IMR-90 (cell line): ENCODE data around the gene COX4I1. TPM values are rescaled to one million over a fixed set of nuclear protein-coding genes. Genes with fewer than 3 reads are reported as not detected.

Experiments
- ATAC-seq: fragments of 200-7000 bp; cut with Tn5 transposase; 2 replicates; pipeline ENCODE4 v1.9.1; 2020; ENCODE audit warnings: low read depth, mild to moderate bottlenecking, moderate library complexity
- BruUV-seq: library from RNA; stranded (reverse); fragments of 400-500 nt; replicated peaks from 2 replicates; lab custom pipeline; 2021; lab: Mats Ljungman, UMichigan
- CTCF ChIA-PET: fragments of 300-600 bp; formaldehyde crosslinking; extraction: SDS; loops from one replicate; lab custom pipeline; 2021; ENCODE audit warnings: antibody characterized with exemption; lab: Yijun Ruan, JAX
- POLR2A ChIA-PET: fragments of 300-600 bp; sonication (Branson Sonifier 250); formaldehyde crosslinking; loops from one replicate; lab custom pipeline; 2022; ENCODE audit warnings: antibody characterized with exemption; ENCODE audit not compliant: unreplicated experiment; lab: Charles Lee
- DNase-seq: peaks from one replicate; pipeline ENCODE4 v3.0.0; 2013
- H2AFZ ChIP-seq: replicated peaks from 2 replicates; pipeline ENCODE3; 2013; ENCODE audit warnings: low read length, mild to moderate bottlenecking; ENCODE audit not compliant: poor library complexity
- H2AK5ac ChIP-seq: 2 replicates; pipeline ENCODE4 v1.6.1; 2013; ENCODE audit warnings: low read depth, low read length, inconsistent platforms
- H2AK9ac ChIP-seq: replicated peaks from 2 replicates; pipeline ENCODE3; 2013; ENCODE audit warnings: mild to moderate bottlenecking, low read depth, low read length, moderate library complexity; ENCODE audit not compliant: poor library complexity
- H2BK120ac ChIP-seq: 2 replicates; pipeline ENCODE4 v1.6.1; 2013; ENCODE audit warnings: low read depth, low read length, inconsistent platforms
- H2BK15ac ChIP-seq: 3 replicates; pipeline ENCODE4 v1.6.1; 2013; ENCODE audit warnings: low read depth, low read length, inconsistent platforms
- H2BK20ac ChIP-seq: 2 replicates; pipeline ENCODE4 v1.6.1; 2013; ENCODE audit warnings: low read depth, mild to moderate bottlenecking, inconsistent platforms, low read length, moderate library complexity
- H2BK5ac ChIP-seq: 2 replicates; pipeline ENCODE4 v1.6.1; 2013; ENCODE audit warnings: mild to moderate bottlenecking, low read depth, low read length, inconsistent platforms; ENCODE audit not compliant: poor library complexity, severe bottlenecking
- H3K14ac ChIP-seq: replicated peaks from 2 replicates; pipeline ENCODE4 v1.6.1; 2013; ENCODE audit warnings: low read depth, low read length, inconsistent platforms
- H3K18ac ChIP-seq: 2 replicates; pipeline ENCODE4 v1.6.1; 2013; ENCODE audit warnings: low read depth, low read length, control low read depth
- H3K23ac ChIP-seq: 2 replicates; pipeline ENCODE4 v1.6.1; 2013; ENCODE audit warnings: low read depth, low read length, inconsistent platforms
- H3K27ac ChIP-seq: 2 replicates; pipeline ENCODE4 v1.5.1; 2013; ENCODE audit warnings: mild to moderate bottlenecking, control low read depth, low read length; ENCODE audit not compliant: insufficient read depth
- H3K27me3 ChIP-seq: 2 replicates; pipeline ENCODE4 v1.6.1; 2013; ENCODE audit warnings: low read length; ENCODE audit not compliant: control insufficient read depth, insufficient read depth
- H3K36me3 ChIP-seq: 2 replicates; pipeline ENCODE4 v1.6.1; 2013; ENCODE audit warnings: low read length, mixed read lengths; ENCODE audit not compliant: control insufficient read depth, insufficient read depth
- H3K4ac ChIP-seq: 2 replicates; pipeline ENCODE4 v1.6.1; 2013; ENCODE audit warnings: low read depth, low read length, inconsistent platforms
- H3K4me1 ChIP-seq: 2 replicates; pipeline ENCODE4 v1.6.1; 2013; ENCODE audit warnings: low read length, mixed read lengths; ENCODE audit not compliant: control insufficient read depth, insufficient read depth
- H3K4me2 ChIP-seq: 2 replicates; pipeline ENCODE4 v1.6.1; 2013; ENCODE audit warnings: low read depth, mild to moderate bottlenecking, control low read depth, low read length, moderate library complexity
- H3K4me3 ChIP-seq: 2 replicates; pipeline ENCODE4 v1.5.1; 2013; ENCODE audit warnings: low read depth, mild to moderate bottlenecking, control low read depth, low read length, moderate library complexity; ENCODE audit not compliant: insufficient read depth
- H3K56ac ChIP-seq: 2 replicates; pipeline ENCODE4 v1.6.1; 2013; ENCODE audit warnings: low read length, inconsistent platforms; ENCODE audit not compliant: insufficient read depth; ENCODE audit errors: extremely low read depth
- H3K79me1 ChIP-seq, 2 experiments: 2 replicates each; pipeline ENCODE4 v1.6.1; 2013; ENCODE audit warnings: low read length in 2 of 2, inconsistent platforms in 1 of 2, low read depth in 1 of 2
- H3K9ac ChIP-seq: 2 replicates; pipeline ENCODE4 v1.6.1; 2013; ENCODE audit warnings: low read depth, low read length, control low read depth
- H3K9me1 ChIP-seq: 2 replicates; pipeline ENCODE4 v1.6.1; 2013; ENCODE audit warnings: low read length, inconsistent platforms; ENCODE audit not compliant: insufficient read depth
- H3K9me3 ChIP-seq: 2 replicates; pipeline ENCODE4 v1.6.1; 2013; ENCODE audit warnings: low read length; ENCODE audit not compliant: control insufficient read depth, insufficient read depth
- H4K20me1 ChIP-seq: 2 replicates; pipeline ENCODE4 v1.6.1; 2013; ENCODE audit warnings: low read length, inconsistent platforms; ENCODE audit not compliant: insufficient read depth
- H4K5ac ChIP-seq: 2 replicates; pipeline ENCODE4 v1.6.1; 2013; ENCODE audit warnings: mild to moderate bottlenecking, low read depth, low read length, control low read depth
- H4K8ac ChIP-seq, 2 experiments: 2 replicates each; pipeline ENCODE4 v1.6.1; 2013; ENCODE audit warnings: low read depth in 2 of 2, low read length in 2 of 2, control low read depth in 1 of 2, inconsistent platforms in 1 of 2
- H4K91ac ChIP-seq: 2 replicates; pipeline ENCODE4 v1.6.1; 2013; ENCODE audit warnings: low read depth, low read length, inconsistent platforms; ENCODE audit not compliant: insufficient read depth
- POLR2A ChIP-seq: IDR thresholded peaks from 2 replicates; pipeline ENCODE4 v1.6.1; 2012; ENCODE audit warnings: mild to moderate bottlenecking, low read depth, low read length
- RAD21 ChIP-seq: IDR thresholded peaks from 2 replicates; pipeline ENCODE4 v1.6.1; 2012; ENCODE audit warnings: low read length, improper control_type of control experiment
- SMC3 ChIP-seq: fragments of 150-350 bp; IDR thresholded peaks from 2 replicates; pipeline ENCODE4 v1.6.1; 2016; ENCODE audit warnings: low read depth, mild to moderate bottlenecking, antibody characterized with exemption, low read length, moderate library complexity
- WGBS, 2 experiments: methylation state at CpG; one replicate each; pipeline versions ENCODE4 v1.1.5 to v1.1.7; 2013; ENCODE audit warnings: missing lambda C conversion rate in 2 of 2; ENCODE audit not compliant: insufficient read length in 1 of 2; ENCODE audit errors: extremely low coverage in 2 of 2; 5-methylcytosine and 5-hydroxymethylcytosine counted together
- dilution Hi-C: fragments of 300-500 bp; cut with HindIII; formaldehyde crosslinking; loops from one replicate; pipeline ENCODE4 v1.14.3; 2018; ENCODE audit warnings: low sequenced_read_pairs; ENCODE audit not compliant: unreplicated experiment
- in situ Hi-C: fragments of 300-500 bp; cut with MboI; formaldehyde crosslinking; loops from 3 replicates; pipeline ENCODE4 v1.14.3; 2019; ENCODE audit warnings: low sequenced_read_pairs, inconsistent platforms, mixed read lengths
- intact Hi-C: fragments of 100-400 bp; cut with micrococcal nuclease; formaldehyde crosslinking; loops from 2 replicates; pipeline ENCODE4 v1.10.0; 2022
- polyA plus RNA-seq, 3 experiments: library from polyadenylated mRNA; depleted of rRNA; stranded (reverse); fragments of >200 nt; gene quantifications; 2 replicates each; pipeline ENCODE4 v1.2.3, GENCODE V29; 2012; ENCODE audit warnings: low replicate concordance in 1 of 3
- total RNA-seq: library from RNA; depleted of rRNA; stranded (reverse); fragments of >200 nt; gene quantifications from 2 replicates; pipeline ENCODE4 v1.2.3, GENCODE V29; 2012

The COX4I1 gene
- total and polyA plus RNA-seq, 2 of the 4 experiments (the other 2 are of a cell fraction) = 397 to 700 TPM

- Histone ChIP-seq H3K4me3 (no peak overlapping the region), H4K5ac (no peak overlapping the region), H3K18ac (no peak overlapping the region), H3K4me1 (no peaks in the 10 kb centered on the region), H2BK20ac (no peak overlapping the region), H3K14ac (no peak overlapping the region), H3K9ac (no peak overlapping the region), H4K91ac (no peak overlapping the region), H3K23ac (no peak overlapping the region), H3K56ac (no peak overlapping the region), H4K20me1 (peaks cover 11% of the 10 kb centered on the region; the same call in 1 of the 2 replicates), H2AK5ac (no peak overlapping the region), H3K27me3 (peaks cover 27% of the 10 kb centered on the region), H2AFZ (no peak overlapping the region), H2BK15ac (no peak overlapping the region), H4K8ac (no peak overlapping the region), H3K4me2 (no peak overlapping the region), H3K4ac (no peak overlapping the region), H2BK120ac (no peak overlapping the region), H2BK5ac (no peak overlapping the region), H3K36me3 (peaks cover 25% of the 10 kb centered on the region), H3K27ac (no peak overlapping the region), H3K79me1 (peaks cover 6 to 16% of the 10 kb centered on the region in 2 experiments), H3K9me3 (no peaks in the 10 kb centered on the region), H3K9me1 (no peaks in the 10 kb centered on the region; the same call in 1 of the 2 replicates), H2AK9ac (no peak overlapping the region)
- no peak for TF ChIP-seq POLR2A
- no peak for TF ChIP-seq RAD21
- TF ChIP-seq SMC3 = no peak
- dilution Hi-C loops (no loop called here), in situ Hi-C loops (loop anchor here (25.0 kb wide), 1 partner anchor 503 kb away; no protein-coding TSS in a partner anchor), intact Hi-C loops (no loop called here)
- ChIA-PET POLR2A (no interaction called here), CTCF (no interaction called here)
- 100% methylated on average over 2 of the region's 7 CpGs; no CpG with 5 or more reads in 1 of the 2 experiments for WGBS, 2 experiments
- BruUV-seq = no TSS peak
- DNase-seq (no peak), ATAC-seq (no peak)
Observed at GRCh38 chr16:85808926-85809325, 9.4 kb downstream of the COX4I1 start.
